OCI-M2 (cell line): ENCODE results near the gene ITPKC.

ENCODE experiments used
- DNase-seq: peaks from one replicate; lab custom pipeline; 2025; ENCODE audit not compliant: unreplicated experiment; lab: John Stamatoyannopoulos, UW

Gene ITPKC

DNA sequence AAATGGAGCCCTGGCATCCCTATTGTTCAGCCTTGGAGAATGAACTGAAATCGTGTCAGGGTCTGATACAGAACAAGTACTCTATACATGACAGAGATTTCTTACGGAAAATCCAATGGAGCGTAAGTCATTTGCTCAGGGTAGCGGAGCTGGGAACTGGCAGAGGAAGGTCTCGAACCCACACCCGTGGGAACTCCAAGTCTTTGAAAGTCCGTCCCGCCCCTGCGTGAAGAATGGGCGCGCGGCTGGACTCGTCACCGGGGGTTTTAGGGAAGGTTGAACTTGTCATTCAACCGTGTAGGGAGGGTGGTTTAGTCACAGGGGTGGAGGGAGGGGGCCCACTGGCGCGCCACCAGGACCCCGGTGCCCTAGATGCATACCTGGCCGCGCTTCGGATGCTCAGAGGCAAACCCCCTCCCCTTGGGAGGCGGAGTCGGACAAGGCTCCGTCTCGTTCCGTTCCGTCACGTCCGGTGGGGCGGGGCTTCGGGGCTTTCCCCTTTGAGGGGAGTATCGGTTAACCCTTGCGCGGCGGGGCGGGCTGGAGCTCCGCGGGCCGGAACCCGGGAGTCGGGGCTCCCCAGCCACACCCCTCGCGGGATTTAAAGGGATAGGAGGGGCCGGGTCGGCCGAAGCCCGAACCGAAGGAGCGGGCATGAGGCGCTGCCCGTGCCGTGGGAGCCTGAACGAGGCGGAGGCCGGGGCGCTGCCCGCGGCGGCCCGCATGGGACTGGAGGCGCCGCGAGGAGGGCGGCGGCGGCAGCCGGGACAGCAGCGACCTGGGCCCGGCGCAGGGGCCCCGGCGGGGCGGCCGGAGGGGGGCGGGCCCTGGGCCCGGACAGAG lies at the start of gene ITPKC, which contains the start of gene COQ8B:
TSS of gene ITPKC (plus strand) at position 631 of the 843 bp plus-strand sequence. CDS start at position 655, 24 bp downstream.
TSS of gene COQ8B (minus strand) at position 405 of the 843 bp plus-strand sequence. CDS start 2,254 bp downstream, outside the sequence.
- DNase-seq: peak; percentile 92

DNA sequence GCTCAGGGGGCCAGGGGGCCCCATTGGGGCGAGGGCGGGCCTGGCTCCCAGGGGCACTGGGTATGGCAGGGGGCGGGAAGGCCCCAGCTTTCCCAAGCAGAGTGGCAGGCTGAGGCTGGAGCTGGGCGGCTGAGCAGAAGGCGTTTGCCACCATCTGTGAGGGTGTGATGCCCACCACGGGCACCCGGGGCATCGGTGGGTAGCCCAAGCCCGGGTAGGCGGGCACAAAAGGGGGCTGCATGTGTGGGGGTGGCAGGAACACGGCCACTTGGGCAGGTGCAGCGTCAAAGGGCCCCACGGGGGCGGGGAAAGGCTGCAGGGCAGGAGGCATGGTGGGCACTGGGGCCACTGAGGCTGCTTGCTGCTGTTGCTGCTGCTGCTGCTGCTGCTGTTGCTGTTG lies 49.3 kb upstream of the ITPKC start:
- DNase-seq: no peak

DNA sequence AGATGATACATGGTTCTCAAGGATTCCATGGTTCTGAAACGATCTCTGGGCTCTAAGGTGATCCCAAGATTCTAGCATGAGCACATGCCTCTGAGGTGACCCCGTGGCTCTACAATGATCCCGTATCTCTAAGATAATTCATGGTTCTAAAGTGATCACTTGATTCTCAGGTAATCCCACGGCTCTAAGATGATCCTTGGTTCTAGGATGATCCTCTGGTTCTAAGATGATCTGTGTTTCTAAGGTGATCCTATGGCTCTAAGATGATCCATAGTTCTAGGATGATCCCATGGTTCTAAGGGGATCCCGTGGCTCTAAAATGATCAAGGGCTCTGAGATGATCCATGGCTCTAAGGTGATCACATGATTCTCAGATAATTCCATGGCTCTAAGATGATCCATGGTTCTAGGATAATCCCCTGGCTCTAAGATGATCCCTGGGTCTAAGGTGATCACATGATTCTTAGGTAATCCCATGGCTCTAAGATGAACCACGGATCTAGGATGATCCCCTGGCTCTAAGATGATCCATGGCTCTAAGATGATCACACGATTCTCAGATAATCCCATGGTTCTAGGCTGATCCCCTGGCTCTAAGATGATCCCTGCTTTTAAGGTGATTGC lies 47.8 kb upstream of the ITPKC start:
- DNase-seq: no peak

- DNase-seq: no peak
Observed at GRCh38 chr19:40671404-40671803, 45.5 kb upstream of the ITPKC start.

DNA sequence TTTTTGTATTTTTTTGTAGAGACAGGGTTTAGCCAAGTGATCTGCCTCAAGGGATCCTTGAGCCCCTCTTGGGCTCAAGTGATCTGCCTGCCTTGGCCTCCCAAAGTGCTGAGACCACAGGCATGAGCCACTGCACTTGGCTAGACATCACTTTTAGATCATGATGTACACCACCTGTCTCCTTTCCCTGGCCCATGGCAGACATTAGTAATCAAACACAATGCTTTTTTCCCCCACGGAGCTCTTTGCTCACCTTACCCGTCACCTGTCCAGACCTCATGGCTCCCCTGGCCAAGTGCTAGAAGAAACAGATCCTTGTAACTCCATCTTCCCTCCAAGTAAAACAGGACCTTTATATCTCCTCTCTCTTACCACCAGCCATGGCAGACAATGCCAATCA lies 44.9 kb upstream of the ITPKC start:
- DNase-seq: no peak

DNA sequence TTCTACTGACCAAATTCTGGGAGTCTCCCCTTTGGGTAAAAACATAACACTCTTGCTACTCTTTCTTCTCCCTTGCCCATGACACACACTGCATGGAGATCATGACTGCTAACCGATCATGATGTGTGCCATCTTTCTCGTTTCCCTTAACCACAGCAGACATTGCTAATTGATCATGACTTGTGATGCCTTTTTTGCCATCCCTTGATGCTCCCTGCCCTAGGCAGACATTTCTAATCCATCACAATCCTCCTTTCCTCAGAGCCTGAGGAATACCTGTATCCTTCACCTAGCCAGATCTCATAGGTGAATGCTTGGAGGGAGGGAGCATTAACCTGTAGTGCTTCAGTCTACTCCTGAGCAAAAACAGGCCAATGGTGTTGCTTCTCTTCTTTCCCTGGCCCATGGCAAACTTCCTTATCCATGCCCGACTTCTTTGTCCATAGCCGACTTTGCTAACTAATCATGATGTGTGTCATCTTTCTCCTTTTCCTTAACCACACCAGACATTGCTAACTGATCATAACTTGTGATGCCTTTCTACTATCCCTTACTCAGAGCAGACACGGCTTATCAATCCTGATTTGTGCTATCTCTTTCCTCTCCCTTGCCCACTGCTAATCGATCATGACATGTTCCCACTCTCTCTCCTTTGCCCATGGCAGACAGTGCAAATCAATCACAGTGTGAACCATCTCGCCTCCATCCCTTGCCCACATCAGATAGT lies 44.2 kb upstream of the ITPKC start:
- no peak for DNase-seq

GRCh38 chr19:40673397-40673796 lies 43.5 kb upstream of the ITPKC start:
- no peak for DNase-seq

DNA sequence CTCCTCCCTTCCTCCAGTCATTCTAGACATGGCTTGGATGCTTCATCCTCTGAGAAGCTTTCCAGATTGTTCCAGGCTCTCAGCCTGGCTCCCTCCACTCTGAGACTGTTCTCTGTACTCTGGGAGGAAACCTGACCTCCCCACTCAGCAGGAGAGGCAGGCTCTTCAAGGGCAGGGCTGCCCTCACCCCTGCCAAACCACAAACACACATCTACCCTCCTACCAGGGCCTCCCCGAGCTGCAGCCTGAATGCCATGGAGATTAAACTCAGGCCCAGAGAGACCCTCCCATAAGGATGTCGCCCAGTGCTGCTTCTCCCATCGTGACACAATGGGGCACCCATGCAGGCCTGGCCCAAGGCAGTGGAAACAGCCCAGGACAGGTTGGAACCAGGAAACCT lies 42.6 kb upstream of the ITPKC start:
- no peak for DNase-seq

- DNase-seq: no peak
Observed at GRCh38 chr19:40677156-40677555, 39.8 kb upstream of the ITPKC start.

- DNase-seq: no peak
Observed at GRCh38 chr19:40681039-40681438, 35.9 kb upstream of the ITPKC start.

DNA sequence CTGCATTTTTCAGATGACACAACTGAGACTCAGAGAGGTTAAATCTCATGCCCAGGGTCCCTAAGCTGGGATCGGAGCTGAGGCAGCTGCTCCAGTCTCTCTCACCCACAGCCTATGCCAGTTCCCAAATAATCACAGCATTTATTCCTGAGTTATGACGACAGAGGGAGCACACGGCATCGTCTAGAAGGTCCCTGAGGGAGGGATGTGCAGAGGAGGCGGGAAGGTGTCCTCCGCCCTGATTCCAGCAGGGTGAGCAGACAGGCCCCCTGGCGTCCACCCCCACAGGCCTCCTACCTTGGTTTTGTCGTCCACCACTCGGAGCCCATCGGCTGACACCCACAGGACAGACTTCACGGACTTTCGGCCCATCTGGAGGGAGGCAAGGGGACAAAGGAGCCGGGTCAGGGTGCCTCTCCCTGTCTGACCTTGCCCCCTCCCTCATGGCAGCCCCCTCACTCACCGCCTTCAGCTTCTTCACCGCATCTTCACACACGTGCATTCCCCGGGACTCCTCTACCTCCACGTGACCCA lies 34.4 kb upstream of the ITPKC start:
- no peak for DNase-seq

DNA sequence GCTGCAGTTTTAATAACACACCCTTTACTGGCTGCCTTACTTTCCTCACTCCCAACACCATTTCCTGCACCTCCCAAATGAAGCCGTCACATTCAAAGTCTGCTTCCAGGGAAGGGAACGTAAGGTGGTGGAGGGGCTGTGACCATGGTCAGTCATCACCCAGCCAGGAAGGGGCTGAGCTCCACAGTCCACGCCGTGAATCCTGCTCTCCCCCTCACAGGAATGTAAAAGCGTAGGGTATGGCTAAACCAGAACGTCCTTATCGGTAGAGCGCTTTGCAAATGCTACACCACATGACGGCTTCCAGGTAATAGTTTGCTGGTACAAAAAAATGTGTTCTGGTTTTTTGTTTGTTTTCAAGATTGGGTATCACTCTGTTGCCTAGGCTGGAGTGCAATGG lies 33.5 kb upstream of the ITPKC start:
- DNase-seq: no peak

DNA sequence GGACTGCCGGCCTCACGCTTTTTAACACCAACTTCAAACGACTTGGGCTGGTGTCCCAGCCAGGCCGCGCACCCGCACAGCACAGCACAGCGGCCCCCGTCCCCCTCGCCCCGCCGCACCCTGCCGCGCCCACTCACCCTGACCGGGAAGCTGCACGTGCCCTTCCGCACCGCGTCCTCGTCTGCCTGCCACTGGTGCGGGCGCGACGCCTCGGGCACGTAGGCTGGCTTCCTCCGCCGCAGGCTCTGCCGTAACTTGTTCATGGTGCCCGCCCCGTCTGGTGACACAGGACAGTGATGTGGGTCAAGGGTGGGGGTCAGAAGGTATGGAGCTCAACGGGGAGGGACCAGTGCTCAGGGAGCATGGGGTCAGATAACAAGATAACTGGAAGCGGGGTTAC lies 32.6 kb upstream of the ITPKC start:
- DNase-seq: no peak

DNA sequence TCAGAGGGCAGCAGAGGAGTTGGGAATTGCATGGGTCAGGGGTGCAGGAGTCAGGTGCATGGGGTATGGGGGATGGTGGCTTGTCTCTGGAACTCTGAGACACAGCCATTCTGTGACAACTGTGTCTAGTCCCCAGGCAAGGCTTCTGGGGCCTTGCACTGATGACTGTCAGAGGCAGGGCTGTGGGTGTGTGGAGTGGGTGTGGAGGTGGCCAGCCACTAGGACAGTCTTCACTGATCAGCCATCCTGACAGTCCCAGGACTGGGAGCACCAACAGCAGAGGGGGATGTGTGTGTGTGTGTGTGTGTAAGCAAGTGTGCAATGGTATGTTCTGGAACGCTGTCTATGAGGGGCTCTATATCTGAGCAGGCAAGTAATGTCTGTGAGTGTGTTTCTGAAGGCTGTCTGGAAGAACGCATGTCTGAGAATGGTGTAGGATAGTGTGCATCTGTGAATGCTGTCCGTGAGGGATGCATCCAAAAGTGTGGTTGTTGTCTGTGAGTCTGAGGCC lies 31.8 kb upstream of the ITPKC start:
- DNase-seq: no peak

DNA sequence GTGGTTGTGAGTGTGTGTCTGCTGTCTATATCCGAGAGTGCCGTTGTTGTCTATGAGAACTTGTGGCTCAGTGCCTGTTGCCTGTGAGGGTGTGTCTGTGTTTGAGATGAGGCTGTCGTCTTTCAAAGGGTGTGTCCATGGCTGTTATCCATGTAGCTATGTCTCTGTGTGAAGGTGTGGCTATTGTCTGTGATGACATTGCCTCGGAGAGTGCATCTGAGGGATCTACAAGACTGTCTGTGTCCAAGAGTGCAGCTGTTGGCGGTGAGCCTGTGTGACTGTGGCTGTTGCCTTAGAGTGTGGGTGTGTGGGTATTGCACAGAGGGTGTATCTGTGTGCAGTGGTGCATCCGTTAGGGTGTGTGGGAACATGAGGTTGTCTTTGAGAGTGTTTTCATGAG lies 31.3 kb upstream of the ITPKC start:
- DNase-seq: no peak

DNA sequence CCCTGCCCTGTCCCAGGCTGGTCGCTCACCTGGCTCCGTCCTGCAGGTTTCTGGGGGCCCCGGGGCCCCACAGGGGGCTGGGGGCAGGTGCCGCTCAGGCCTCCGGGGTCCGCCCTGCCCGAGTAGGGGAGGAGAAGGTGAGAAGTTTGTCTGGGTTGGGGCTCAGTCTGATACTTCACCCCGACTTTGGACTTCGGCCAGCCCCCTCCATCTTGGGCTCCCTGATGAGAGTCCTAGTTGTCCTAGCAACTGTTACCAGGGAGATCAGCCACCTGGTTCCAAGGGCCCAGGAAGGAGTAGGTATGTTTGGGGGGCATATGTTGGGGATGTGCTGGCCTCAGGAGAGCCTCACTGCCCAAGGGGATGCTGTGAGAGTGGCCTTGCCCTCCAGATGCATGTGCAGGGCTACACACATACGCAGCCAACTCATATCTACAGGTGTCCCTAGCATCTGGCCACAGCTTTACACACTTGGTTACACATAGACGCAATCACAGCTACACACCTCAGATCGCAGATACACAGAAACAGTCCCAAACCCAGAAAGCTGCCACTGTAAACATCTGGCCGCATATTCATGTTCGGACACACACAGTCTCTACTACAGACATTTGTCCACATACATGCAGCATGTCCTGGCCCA lies 29.9 kb upstream of the ITPKC start:
- no peak for DNase-seq

GRCh38 chr19:40687525-40688016 lies 29.3 kb upstream of the ITPKC start:
- DNase-seq: no peak

GRCh38 chr19:40688309-40688708 lies 28.6 kb upstream of the ITPKC start:
- DNase-seq: no peak

DNA sequence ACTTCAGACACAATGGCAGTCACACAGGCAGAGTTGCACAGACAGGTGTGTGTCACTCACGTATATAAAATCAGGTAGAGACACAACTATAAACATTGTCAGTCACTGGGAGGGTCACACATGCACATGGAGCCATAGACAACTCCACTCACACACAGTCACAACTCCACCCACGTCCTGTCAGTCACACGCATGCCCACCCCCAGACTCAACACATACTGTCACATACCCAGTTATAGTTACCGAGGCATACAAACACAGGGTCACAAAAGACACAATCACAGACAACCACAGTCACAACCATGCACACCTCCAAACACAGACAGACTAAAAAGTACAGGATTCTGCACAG lies 27.9 kb upstream of the ITPKC start:
- DNase-seq: no peak

DNA sequence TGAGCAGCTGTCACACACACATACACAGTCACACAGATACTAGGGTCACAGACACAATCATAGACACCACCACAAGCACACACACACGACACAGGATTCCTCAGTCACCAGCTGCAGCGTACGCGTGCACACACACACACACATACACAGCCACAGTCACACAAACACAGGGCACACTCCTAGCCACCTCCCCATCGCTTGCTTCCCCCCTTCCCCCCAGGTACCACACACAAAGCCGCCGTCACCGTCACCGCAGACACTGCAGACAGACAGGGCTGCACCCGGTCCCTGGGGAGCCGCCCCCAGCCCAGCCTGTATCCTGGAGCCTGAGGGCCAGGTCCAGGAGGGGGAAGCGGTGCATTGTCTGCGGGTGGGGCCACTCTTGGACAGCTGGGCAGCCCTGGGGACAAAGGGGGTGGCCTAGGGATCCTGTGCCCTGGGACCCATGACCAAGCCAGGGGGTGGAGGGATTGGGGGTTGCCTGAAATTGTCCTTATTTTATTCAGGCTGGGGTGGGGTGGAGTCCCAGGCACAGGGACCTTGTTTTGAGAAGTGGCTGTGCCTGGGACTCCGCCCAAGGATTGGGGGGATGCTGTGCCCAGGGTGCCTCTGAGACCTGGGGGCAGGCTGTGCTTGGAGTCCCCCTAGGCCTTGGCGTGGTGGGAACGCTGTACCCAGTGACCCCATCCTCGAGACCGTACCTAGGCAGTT lies 27.4 kb upstream of the ITPKC start:
- no peak for DNase-seq
